Activated CD4-positive, CD25-positive, alpha-beta regulatory T cell (primary cell): ENCODE data around the gene CPED1.
"Not testable (repeated sequence)": the region's sequence is repeated elsewhere in the genome, so short reads cannot be mapped to it uniquely, and the experiment has no call there.

Experiments
- DNase-seq, 4 experiments: peaks; one replicate each; lab custom pipeline; 2025; lab: John Stamatoyannopoulos, UW

Gene CPED1

GRCh38 chr7:121020249-121020988 lies 31.9 kb downstream of the CPED1 start:
- DNase-seq: no peak

- no peak for DNase-seq
Measured at GRCh38 chr7:121020989-121021969, 32.8 kb downstream of the CPED1 start.

- DNase-seq: no peak
Measured at GRCh38 chr7:121023194-121023593, 34.7 kb downstream of the CPED1 start.

GRCh38 chr7:121023683-121024511 lies 35.4 kb downstream of the CPED1 start:
- DNase-seq: no peak

- no peak for DNase-seq
Measured at GRCh38 chr7:121024611-121025010, 36.1 kb downstream of the CPED1 start.

DNA sequence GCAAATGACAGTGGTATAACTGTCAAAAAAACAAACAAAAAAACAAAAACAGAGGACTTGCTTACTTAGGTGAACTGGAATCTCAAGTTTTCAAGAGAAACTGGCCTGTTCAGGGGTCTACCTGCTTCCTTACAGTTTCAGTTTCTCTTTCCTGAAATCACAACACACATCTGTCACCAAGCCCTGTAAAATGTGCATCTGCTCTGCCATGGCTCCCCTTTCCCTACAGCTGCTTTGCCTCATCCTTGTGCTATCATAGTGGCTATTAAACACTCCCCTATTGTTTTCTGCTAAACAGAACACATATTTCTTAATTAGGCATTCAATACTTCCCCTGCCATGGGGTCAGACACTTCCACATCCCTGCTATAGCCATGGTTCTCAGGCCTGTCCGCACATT lies 37.6 kb downstream of the CPED1 start:
- no peak for DNase-seq

DNA sequence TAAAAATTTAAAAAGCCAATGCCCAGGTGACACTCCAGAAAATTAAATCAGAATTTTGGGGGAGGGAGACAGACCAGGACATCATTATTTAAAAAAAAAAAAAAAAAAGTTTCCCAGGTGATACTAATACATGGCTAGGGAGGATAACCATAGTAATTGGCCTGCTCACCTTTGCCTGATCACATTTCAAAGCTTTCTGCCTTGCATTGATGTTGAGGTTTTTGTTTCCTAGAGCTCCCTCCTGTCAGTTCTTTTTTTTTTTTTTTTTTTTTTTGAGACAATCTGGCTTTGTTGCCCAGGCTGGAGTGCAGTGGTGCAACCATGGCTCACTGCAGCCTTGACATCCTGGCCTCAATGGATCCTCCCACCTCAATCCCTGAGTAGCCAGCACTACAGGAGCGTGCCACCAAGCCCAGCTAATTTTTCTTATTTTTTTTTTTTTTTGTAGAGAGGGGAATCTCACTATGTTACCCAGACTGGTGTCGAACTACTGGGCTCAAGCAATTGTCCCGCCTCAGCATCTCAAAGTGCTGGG lies 38.1 kb downstream of the CPED1 start:
- no peak for DNase-seq

GRCh38 chr7:121027761-121028669 lies 39.5 kb downstream of the CPED1 start:
- DNase-seq: no peak

- no peak for DNase-seq
Measured at GRCh38 chr7:121029302-121029701, 40.8 kb downstream of the CPED1 start.

GRCh38 chr7:121030308-121030707 lies 41.8 kb downstream of the CPED1 start:
- no peak for DNase-seq

DNA sequence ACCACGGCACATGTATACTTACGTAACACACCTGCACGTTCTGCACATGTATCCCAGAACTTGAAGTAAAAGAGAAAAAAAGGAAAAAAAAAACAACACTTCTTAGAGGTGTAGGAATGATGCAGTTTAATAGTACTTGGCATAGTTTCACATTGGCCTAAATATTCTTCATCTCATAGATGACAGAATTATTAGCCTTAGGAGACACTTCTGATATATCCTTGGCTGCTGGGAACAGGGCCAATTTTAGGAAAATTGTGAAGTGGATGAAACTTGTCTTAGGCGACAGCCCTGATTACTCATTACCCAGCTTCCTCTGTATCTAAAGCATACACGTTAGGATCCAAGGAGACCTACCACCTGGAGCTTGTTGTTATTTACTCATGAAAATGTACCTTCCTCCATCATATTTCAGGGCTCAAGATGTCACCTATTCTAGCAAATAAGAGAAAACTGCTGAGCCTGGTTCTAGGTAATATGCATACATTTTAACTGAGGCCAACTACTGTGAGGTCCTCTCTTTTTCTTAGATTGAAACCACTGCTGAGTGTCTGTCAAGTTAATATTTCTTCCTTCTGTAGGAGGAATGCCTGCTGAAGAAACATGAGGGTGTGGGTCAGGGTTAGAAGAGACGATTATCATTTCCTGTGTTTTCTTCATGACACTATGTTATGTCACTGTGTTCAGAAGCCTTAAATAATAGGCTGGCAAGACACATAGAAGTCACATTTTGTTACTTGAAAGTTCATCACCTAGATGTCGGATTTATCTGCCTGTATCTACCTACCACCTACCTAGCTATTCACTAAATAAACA lies 44.3 kb downstream of the CPED1 start:
- DNase-seq: no peak

DNA sequence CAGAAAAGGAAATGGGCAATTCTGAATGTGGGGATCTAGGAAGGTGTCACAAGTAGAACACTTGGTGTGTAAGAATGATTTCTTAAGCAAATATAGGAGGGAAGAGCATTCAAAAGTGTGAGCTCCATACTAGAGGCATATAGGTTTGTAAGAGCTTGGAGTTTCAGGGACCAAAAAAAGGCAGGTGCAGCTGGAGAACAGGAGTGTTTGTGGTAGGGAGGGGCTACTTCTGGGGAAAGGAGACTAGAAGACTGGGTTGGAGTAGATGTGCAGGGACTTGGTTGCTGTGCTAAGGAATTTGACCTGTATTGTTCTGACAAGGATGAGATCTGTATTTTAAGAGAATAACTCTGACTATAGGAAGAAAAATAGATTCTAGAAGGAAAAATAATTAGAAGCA lies 46.4 kb downstream of the CPED1 start:
- DNase-seq: no peak

DNA sequence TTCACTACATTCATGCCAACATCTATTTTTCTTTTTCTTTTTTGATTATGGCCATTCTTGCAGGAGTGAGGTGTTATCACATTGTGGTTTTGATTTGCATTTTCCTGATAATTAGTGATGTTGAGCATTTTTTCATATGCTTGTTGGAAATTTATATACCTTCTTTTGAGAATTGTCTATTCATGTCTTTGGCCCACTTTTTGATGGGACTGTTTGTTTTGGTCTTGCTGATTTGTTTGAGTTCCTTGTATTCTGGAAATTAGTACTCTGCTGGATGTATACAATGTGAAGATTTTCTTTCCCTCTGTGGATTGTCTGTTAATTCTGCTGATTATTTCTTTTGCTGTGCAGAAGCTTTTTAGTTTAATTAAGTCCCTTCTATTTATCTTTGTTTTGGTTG lies 48.3 kb downstream of the CPED1 start:
- DNase-seq: not testable (repeated sequence)

DNA sequence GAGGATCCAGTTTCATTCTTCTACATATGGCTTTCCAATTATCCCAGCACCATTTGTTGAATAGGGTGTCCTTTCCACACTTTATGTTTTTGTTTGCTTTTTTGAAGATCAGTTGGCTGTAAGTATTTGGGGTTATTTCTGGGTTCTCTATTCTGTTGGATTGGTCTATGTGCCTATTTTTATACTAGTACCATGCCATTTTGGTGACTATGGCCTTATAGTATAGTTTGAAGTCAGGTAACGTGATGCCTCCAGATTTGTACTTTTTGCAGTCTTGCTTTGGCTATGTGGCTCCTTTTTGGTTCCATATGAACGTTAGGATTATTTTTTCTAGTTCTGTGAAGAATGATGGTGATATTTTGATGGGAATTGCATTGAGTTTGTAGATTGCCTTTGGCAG lies 48.8 kb downstream of the CPED1 start:
- DNase-seq: not testable (repeated sequence)

DNA sequence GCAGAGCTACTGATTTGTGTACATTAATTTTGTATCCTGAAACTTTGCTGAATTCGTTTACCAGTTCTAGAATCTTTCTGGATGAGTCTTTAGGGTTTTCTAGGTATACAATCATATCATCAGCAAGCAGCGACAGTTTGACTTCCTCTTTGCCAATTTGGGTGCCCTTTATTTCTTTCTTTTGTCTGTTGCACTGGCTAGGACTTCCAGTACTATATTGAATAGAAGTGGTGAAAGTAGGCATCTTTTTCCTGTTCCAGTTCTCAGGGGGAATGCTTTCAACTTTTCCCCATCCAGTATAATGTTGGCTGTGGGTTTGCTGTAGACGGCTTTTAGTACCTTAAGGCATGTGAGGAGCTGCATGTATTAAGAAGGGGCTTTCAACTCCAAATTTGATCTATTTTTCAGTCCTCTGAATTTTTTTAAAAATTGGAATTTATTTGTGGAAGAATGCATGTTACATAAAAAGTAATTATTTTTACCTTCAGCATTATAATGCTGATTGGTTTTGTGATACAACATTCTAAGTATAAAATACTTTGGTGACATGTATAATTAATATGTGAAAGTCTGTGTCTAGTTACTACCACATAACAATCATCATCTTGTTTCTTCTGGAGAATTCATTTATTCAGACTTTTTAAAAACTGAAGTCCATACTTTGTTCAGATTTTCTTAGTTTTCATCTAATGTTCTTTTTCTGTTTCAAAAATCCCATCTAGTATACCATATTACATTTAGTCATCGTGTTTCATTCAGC lies 49.6 kb downstream of the CPED1 start:
- no peak for DNase-seq

DNA sequence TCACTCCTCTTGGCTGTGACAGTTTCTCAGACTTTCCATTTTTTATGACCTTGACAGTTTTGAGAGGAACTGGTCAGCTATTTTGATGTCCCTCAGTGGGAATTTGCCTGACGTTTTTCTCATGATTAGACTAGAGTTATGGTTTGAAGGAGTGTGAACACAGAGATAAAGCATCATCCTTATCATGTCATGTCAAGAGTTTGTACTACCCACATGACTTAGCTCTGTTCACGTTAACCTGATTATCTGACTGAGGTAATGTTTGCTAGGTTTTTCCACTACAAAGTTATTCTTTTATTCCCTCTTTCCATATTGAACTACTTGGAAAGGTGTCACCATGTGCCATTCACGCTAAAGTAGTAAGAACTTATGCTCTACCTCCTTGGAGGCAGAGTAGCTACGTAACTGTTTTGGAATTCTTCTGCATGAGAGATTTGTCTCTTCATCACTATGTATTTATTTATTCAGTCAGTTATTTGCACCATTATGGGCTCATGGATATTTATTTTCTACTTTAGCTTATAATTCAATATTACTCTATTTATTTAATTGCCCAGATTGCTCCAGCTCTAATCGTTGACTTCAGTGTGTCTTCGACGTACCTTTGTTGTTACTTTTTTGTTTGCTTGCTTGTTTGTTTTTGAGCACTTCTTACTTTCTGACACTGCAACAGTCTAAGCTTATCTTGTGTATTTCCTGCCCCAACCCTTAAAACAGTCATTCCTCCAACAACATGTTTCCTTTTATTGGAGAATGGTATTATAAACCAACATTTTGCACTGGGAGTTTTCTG lies 50.4 kb downstream of the CPED1 start:
- DNase-seq: no peak

DNA sequence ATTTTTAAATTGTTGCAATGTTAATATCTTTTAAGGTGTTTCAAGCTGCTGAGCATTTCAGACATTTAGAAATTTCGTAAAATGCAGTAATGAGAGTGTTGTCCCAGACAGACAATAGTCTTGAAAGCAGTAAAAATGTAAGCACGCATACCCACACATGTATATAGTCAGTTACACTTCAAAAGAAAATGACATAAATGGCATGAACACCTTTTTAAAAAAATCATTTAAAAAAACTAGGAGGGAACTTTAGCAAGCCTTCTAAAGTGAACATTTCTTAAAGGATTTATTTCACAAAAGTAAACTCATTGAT lies 51.0 kb downstream of the CPED1 start:
- DNase-seq: no peak

DNA sequence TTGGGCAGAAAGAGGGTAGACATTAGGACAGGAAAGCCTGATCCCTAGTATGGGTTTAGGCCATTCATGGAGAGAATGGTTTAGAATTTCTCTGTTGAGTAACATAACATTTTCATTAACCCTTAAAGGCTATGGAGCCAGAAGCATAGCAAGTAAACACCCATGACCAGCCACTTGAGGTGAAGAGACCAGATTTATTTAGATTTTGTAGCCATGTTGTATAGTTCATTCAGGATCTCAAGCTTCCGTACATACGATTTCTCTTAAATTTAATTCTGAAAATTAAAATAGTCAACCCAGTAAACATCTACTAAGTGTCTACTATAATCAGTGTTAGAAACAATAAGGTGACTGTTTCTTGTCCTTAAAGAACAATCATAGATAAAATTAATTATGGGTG lies 51.5 kb downstream of the CPED1 start:
- no peak for DNase-seq
